K562 (cell line): Measurements from ENCODE around the gene CHL1. TPM values are rescaled to one million over a fixed set of nuclear protein-coding genes. Genes with fewer than 3 reads are reported as not detected.

Experiments used
- ATAC-seq: fragments of 200-7000 bp; cut with Tn5 transposase; 3 replicates; pipeline ENCODE4 v1.9.1; 2020; ENCODE audit warnings: moderate library complexity
- BruUV-seq: library from RNA; stranded (reverse); fragments of 400-500 nt; replicated peaks from 2 replicates; lab custom pipeline; 2021; lab: Mats Ljungman, UMichigan
- CTCF ChIA-PET: fragments of 300-600 bp; formaldehyde crosslinking; extraction: SDS; loops from one replicate; lab custom pipeline; 2021; ENCODE audit warnings: low intra/inter-chr PET ratio; lab: Yijun Ruan, JAX
- POLR2A ChIA-PET: fragments of 300-600, 350-650 bp; sonication (Branson Sonifier 250); formaldehyde crosslinking; extraction: SDS; loops from one replicate; lab custom pipeline; 2021; ENCODE audit warnings: antibody characterized with exemption, inconsistent platforms; lab: Yijun Ruan, JAX
- DNase-seq, 4 experiments: peaks; one replicate each; pipeline versions ENCODE4 v3.0.0 to v3.0.0-alpha.2; 2011 to 2018; ENCODE audit warnings: low spot score in 3 of 4, mixed read lengths in 3 of 4; ENCODE audit errors: extremely low read depth in 1 of 4
- FAIRE-seq: peaks from 2 replicates; lab custom pipeline; 2011; peaks lifted over from hg19 to GRCh38; lab: Jason Lieb, UNC
- H2AFZ ChIP-seq: 2 replicates; pipeline ENCODE4 v1.6.0; 2011; ENCODE audit warnings: low read depth, low read length, control low read depth, inconsistent platforms
- H3K27ac ChIP-seq: fragments of 200-600 bp; 3 replicates; pipeline ENCODE4 v1.8.0; 2011; ENCODE audit warnings: low read depth, mild to moderate bottlenecking, control low read depth, inconsistent platforms, low read length, moderate library complexity, mixed read lengths; ENCODE audit errors: extremely low read depth
- H3K27me3 ChIP-seq, 2 experiments: fragments of 300-600 bp in 1 of 2; 2 replicates in 1 of 2; 3 replicates in 1 of 2; pipeline versions ENCODE4 v1.6.0 to v1.8.0; 2011; ENCODE audit warnings: inconsistent platforms in 2 of 2, low read length in 2 of 2, mild to moderate bottlenecking in 1 of 2, mixed read lengths in 1 of 2, moderate library complexity in 1 of 2; ENCODE audit not compliant: control insufficient read depth in 2 of 2, insufficient read depth in 2 of 2
- H3K36me3 ChIP-seq: fragments of 300-600 bp; 3 replicates; pipeline ENCODE4 v1.8.0; 2011; ENCODE audit warnings: mild to moderate bottlenecking, low read length, inconsistent platforms; ENCODE audit not compliant: control insufficient read depth, insufficient read depth
- H3K4me1 ChIP-seq, 2 experiments: fragments of 200-600 bp in 1 of 2; replicated peaks in 1 of 2; 2 replicates in 1 of 2; 3 replicates in 1 of 2; pipeline versions ENCODE4 v1.5.1 to v1.8.0; 2011; ENCODE audit warnings: inconsistent platforms in 2 of 2, low read length in 2 of 2, mild to moderate bottlenecking in 1 of 2, mixed read lengths in 1 of 2, moderate library complexity in 1 of 2; ENCODE audit not compliant: control insufficient read depth in 2 of 2, insufficient read depth in 2 of 2
- H3K4me2 ChIP-seq: 2 replicates; pipeline ENCODE4 v1.6.1; 2011; ENCODE audit warnings: low read length, control low read depth, inconsistent platforms, mixed read lengths; ENCODE audit not compliant: insufficient read depth
- H3K4me3 ChIP-seq: fragments of 200-600 bp; sonication (generic), shearing (Covaris generic); 2 replicates; pipeline ENCODE4 v1.5.1; 2016; ENCODE audit warnings: control low read depth, inconsistent platforms
- H3K79me2 ChIP-seq: fragments of 200-600 bp; 3 replicates; pipeline ENCODE4 v1.8.0; 2011; ENCODE audit warnings: low read length, inconsistent platforms; ENCODE audit not compliant: control insufficient read depth, insufficient read depth
- H3K9ac ChIP-seq, 2 experiments: 2 replicates each; pipeline versions ENCODE4 v1.6.0 to v1.6.1; 2011; ENCODE audit warnings: low read depth in 2 of 2, low read length in 2 of 2, control low read depth in 1 of 2, inconsistent platforms in 1 of 2, mild to moderate bottlenecking in 1 of 2, mixed read lengths in 1 of 2; ENCODE audit not compliant: insufficient read depth in 1 of 2
- H3K9me1 ChIP-seq: one replicate; pipeline ENCODE4 v1.6.0; 2011; ENCODE audit warnings: inconsistent platforms, mild to moderate bottlenecking, low read length, moderate library complexity; ENCODE audit not compliant: control insufficient read depth, insufficient read depth
- H3K9me3 ChIP-seq: replicated peaks from 2 replicates; pipeline ENCODE4 v1.5.1; 2011; ENCODE audit warnings: low read depth, low read length, inconsistent platforms; ENCODE audit not compliant: control insufficient read depth, insufficient read depth
- H4K20me1 ChIP-seq: replicated peaks from 2 replicates; pipeline ENCODE4 v1.6.1; 2011; ENCODE audit warnings: low read length, inconsistent platforms, mixed read lengths; ENCODE audit not compliant: control insufficient read depth, insufficient read depth
- BRD9 ChIP-seq: fragments of 450-650 bp; IDR thresholded peaks from 2 replicates; pipeline ENCODE4 v1.6.1; 2018; ENCODE audit warnings: low read depth; ENCODE audit not compliant: partially characterized antibody
- C11orf30 ChIP-seq: fragments of 450-650 bp; IDR thresholded peaks from 2 replicates; pipeline ENCODE4 v1.6.1; 2016; ENCODE audit warnings: low read depth, mild to moderate bottlenecking
- EGR1 ChIP-seq: fragments of 450-650 bp; conservative IDR thresholded peaks from 2 replicates; pipeline ENCODE4 v1.6.1; 2017; ENCODE audit warnings: mild to moderate bottlenecking
- KAT2B ChIP-seq: IDR thresholded peaks from one replicate; pipeline ENCODE4 v1.6.1; 2012; ENCODE audit warnings: low read depth, mild to moderate bottlenecking, control low read depth, inconsistent platforms, low read length, moderate library complexity
- KDM2B ChIP-seq: fragments of 250-450 bp; sonication (Bioruptor Pico); IDR thresholded peaks from 2 replicates; pipeline ENCODE4 v1.8.0; 2021; ENCODE audit warnings: mild to moderate bottlenecking, moderate library complexity
- NFXL1 ChIP-seq: fragments of 450-650 bp; formaldehyde crosslinking; IDR thresholded peaks from 2 replicates; pipeline ENCODE4 v1.4.0; 2021; ENCODE audit warnings: mild to moderate bottlenecking
- NR2C2 ChIP-seq, 2 experiments: fragments of 200-800 bp in 1 of 2; sonication (Bioruptor generic) in 1 of 2; sonication (generic) in 1 of 2; formaldehyde crosslinking in 1 of 2; IDR thresholded peaks; 2 replicates each; pipeline versions ENCODE4 v1.6.1 to v1.8.0; 2016 to 2022; ENCODE audit warnings: mild to moderate bottlenecking in 1 of 2, missing compliant biosample characterization in 1 of 2, missing genetic modification characterization in 1 of 2, missing genetic modification reagents in 1 of 2
- PHF8 ChIP-seq: fragments of 200-600 bp; sonication (generic); IDR thresholded peaks from 2 replicates; pipeline ENCODE4 v1.6.1; 2012; ENCODE audit warnings: mixed run types, mild to moderate bottlenecking, inconsistent platforms, low read length, moderate library complexity, borderline replicate concordance
- SP2 ChIP-seq: IDR thresholded peaks from 2 replicates; pipeline ENCODE4 v1.6.1; 2011; ENCODE audit warnings: mild to moderate bottlenecking, low read depth, low read length, moderate library complexity; ENCODE audit not compliant: poor library complexity, severe bottlenecking; ENCODE audit errors: extremely low read depth
- WGBS: fragments of 100-300 bp; shearing (Covaris generic); methylation state at CpG from one replicate; pipeline ENCODE4 v1.1.6; 2016; ENCODE audit warnings: low coverage, mixed read lengths; ENCODE audit not compliant: insufficient coverage; ENCODE audit errors: missing lambda C conversion rate; 5-methylcytosine and 5-hydroxymethylcytosine counted together
- in situ Hi-C: fragments of 300-500 bp; cut with MboI; formaldehyde crosslinking; loops from 4 replicates; pipeline ENCODE4 v1.15.0; 2018; ENCODE audit warnings: inconsistent platforms, mixed read lengths
- intact Hi-C: fragments of 100-400 bp; cut with micrococcal nuclease; formaldehyde crosslinking; loops from 2 replicates; pipeline ENCODE4 v1.14.2; 2022
- polyA plus RNA-seq, 8 experiments: library from polyadenylated mRNA; depleted of rRNA in 4 of 8; stranded (reverse) in 5 of 8; unstranded in 3 of 8; fragments of >200 nt; fragmentation: Nextera tagmentation in 2 of 8; fragmentation: Illumina TruSeq in 1 of 8; extraction: Ambion mirVana in 2 of 8; extraction: Trizol in 1 of 8; gene quantifications; 2 replicates each; pipeline versions ENCODE4 v1.2.1 to v1.2.3, GENCODE V29; 2011 to 2014; ENCODE audit warnings: inconsistent platforms in 1 of 8, missing spikeins in 1 of 8
- total RNA-seq, 7 experiments: library from RNA; depleted of rRNA in 6 of 7; stranded (reverse); fragments of >200 nt in 6 of 7; fragmentation: Illumina TruSeq in 2 of 7; extraction: Trizol in 2 of 7; gene quantifications; 2 replicates each; pipeline versions ENCODE4 v1.2.1 to v1.2.3, GENCODE V29; 2011 to 2021; ENCODE audit warnings: low replicate concordance in 1 of 7
- TF ChIP-seq, protein P1 (sequence below), 3 experiments: IDR thresholded peaks in 2 of 3; conservative IDR thresholded peaks in 1 of 3; 2 replicates each; pipeline ENCODE4 v1.5.1; 2011 to 2012; ENCODE audit warnings: low read length in 3 of 3, mild to moderate bottlenecking in 3 of 3, control low read depth in 2 of 3, improper control_type of control experiment in 1 of 3, inconsistent platforms in 1 of 3, low read depth in 1 of 3, mixed read lengths in 1 of 3, moderate library complexity in 1 of 3; ENCODE audit not compliant: insufficient read depth in 2 of 3
- TF ChIP-seq, protein P2 (sequence below): sonication (generic); formaldehyde crosslinking; IDR thresholded peaks from 2 replicates; pipeline ENCODE4 v1.9.0; 2022; ENCODE audit warnings: mild to moderate bottlenecking, missing genetic modification reagents
- TF ChIP-seq, protein P3 (sequence below): fragments of 250-450 bp; sonication (Bioruptor Pico); IDR thresholded peaks from 2 replicates; pipeline ENCODE4 v1.4.0; 2020; ENCODE audit warnings: borderline replicate concordance
- TF ChIP-seq, protein P4 (sequence below): sonication (generic); formaldehyde crosslinking; IDR thresholded peaks from 2 replicates; pipeline ENCODE4 v1.8.0; 2022; ENCODE audit warnings: missing genetic modification reagents, mild to moderate bottlenecking, moderate library complexity, borderline replicate concordance
- TF ChIP-seq, protein P5 (sequence below): sonication (generic); formaldehyde crosslinking; IDR thresholded peaks from 2 replicates; pipeline ENCODE4 v1.8.0; 2022; ENCODE audit warnings: mild to moderate bottlenecking, missing genetic modification reagents

The CHL1 gene
- total and polyA plus RNA-seq, 9 of the 15 experiments (the other 6 are each of a cell fraction or from before 2014, with no cell fraction given) = 0.02 TPM; not detected in 8

DNA sequence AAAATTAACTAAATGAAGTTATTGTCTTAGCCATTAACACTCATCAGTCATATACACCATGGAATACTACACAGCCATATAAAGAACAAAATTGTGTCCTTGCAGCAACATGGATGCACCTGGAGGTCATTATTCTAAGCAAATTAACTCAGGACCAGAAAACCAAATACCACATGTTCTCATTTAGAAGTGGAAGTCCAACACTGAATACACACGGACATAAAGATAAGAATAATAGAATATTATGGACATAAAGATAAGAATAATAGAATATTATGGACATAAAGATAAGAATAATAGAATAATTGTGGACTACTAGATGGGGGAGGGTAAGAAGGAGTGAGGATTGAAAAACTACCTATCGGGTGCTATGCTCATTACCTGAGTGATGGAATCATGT lies 122.3 kb downstream of the CHL1 start (continued):
- TF ChIP-seq, protein P1, sequence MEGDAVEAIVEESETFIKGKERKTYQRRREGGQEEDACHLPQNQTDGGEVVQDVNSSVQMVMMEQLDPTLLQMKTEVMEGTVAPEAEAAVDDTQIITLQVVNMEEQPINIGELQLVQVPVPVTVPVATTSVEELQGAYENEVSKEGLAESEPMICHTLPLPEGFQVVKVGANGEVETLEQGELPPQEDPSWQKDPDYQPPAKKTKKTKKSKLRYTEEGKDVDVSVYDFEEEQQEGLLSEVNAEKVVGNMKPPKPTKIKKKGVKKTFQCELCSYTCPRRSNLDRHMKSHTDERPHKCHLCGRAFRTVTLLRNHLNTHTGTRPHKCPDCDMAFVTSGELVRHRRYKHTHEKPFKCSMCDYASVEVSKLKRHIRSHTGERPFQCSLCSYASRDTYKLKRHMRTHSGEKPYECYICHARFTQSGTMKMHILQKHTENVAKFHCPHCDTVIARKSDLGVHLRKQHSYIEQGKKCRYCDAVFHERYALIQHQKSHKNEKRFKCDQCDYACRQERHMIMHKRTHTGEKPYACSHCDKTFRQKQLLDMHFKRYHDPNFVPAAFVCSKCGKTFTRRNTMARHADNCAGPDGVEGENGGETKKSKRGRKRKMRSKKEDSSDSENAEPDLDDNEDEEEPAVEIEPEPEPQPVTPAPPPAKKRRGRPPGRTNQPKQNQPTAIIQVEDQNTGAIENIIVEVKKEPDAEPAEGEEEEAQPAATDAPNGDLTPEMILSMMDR (IDR thresholded peaks at IDR 0.05 in 2 of 3, conservative IDR thresholded peaks at IDR 0.05 in 1 of 3; ENCODE audit: insufficient read depth in 2 of 3, low read depth in 1 of 3, low read length in 3 of 3) = no peak
- TF ChIP-seq EGR1 (no peak), BRD9 (no peak), PHF8 (no peak), C11orf30 (no peak), KDM2B (CRISPR knock-in tag) (no peak), NR2C2 (CRISPR knock-in tag; IDR thresholded peaks at IDR 0.05) (no peak), NR2C2 (tag; IDR thresholded peaks at IDR 0.05) (no peak), SP2 (no peak)

DNA sequence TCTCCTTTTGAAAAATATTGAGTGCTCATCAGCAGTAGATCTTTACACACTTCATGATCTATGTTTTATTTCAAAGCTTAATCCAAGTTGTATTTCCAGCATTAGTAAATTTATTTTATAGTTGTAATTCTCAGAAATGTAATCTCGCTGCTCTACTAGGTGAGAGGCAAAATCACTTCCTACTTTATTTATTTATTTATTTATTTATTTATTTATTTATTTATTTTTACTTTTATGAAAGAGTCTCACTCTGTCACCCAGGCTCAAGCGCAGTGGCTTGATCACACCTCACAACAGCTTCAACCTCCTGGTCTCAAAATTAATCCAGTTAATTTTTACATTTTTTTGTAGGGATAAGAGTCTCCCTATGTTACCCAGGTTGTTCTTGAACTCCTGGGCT lies 127.9 kb downstream of the CHL1 start:
- Histone ChIP-seq H3K4me1 (no peaks in the 10 kb centered on the region), H3K4me2 (no peak overlapping the region), H3K9me3 (no peaks in the 10 kb centered on the region; the same call in 1 of the 2 replicates), H3K9ac (no peak overlapping the region), H3K36me3 (no peaks in the 10 kb centered on the region), H4K20me1 (no peaks in the 10 kb centered on the region), H3K79me2 (no peaks in the 10 kb centered on the region), H3K9me1 (no peaks in the 10 kb centered on the region), H3K27ac (no peak overlapping the region)
- intact Hi-C loops = no loop called here
- BruUV-seq = no TSS peak
- ATAC-seq (no peak), FAIRE-seq (no peak)
- in situ Hi-C loops = no loop called here
- CTCF ChIA-PET = no interaction called here
- TF ChIP-seq, protein P2, sequence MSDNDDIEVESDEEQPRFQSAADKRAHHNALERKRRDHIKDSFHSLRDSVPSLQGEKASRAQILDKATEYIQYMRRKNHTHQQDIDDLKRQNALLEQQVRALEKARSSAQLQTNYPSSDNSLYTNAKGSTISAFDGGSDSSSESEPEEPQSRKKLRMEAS (CRISPR knock-in tag) = no peak
- no peak for TF ChIP-seq NFXL1 (CRISPR knock-in tag)
- TF ChIP-seq, protein P3, sequence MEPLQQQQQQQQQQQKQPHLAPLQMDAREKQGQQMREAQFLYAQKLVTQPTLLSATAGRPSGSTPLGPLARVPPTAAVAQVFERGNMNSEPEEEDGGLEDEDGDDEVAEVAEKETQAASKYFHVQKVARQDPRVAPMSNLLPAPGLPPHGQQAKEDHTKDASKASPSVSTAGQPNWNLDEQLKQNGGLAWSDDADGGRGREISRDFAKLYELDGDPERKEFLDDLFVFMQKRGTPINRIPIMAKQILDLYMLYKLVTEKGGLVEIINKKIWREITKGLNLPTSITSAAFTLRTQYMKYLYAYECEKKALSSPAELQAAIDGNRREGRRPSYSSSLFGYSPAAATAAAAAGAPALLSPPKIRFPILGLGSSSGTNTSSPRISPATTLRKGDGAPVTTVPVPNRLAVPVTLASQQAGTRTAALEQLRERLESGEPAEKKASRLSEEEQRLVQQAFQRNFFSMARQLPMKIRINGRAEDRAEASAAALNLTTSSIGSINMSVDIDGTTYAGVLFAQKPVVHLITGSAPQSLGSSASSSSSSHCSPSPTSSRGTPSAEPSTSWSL (CRISPR knock-in tag) = no peak
- TF ChIP-seq, protein P4, sequence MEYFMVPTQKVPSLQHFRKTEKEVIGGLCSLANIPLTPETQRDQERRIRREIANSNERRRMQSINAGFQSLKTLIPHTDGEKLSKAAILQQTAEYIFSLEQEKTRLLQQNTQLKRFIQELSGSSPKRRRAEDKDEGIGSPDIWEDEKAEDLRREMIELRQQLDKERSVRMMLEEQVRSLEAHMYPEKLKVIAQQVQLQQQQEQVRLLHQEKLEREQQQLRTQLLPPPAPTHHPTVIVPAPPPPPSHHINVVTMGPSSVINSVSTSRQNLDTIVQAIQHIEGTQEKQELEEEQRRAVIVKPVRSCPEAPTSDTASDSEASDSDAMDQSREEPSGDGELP (CRISPR knock-in tag) = no peak
- no peak for TF ChIP-seq KAT2B
- TF ChIP-seq, protein P5, sequence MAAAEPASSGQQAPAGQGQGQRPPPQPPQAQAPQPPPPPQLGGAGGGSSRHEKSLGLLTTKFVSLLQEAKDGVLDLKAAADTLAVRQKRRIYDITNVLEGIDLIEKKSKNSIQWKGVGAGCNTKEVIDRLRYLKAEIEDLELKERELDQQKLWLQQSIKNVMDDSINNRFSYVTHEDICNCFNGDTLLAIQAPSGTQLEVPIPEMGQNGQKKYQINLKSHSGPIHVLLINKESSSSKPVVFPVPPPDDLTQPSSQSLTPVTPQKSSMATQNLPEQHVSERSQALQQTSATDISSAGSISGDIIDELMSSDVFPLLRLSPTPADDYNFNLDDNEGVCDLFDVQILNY (CRISPR knock-in tag) = no peak
- TF ChIP-seq, all 486 proteins: peak for 0
- DNase-seq = no peak
- POLR2A ChIA-PET = no interaction called here
- Histone ChIP-seq H2AFZ (no peak overlapping the region), H3K4me3 (no peak overlapping the region), H3K27me3 (no peaks in the 10 kb centered on the region)
- WGBS = 3% methylated on average over 2 of the region's 2 CpGs
